DND-41 (cell line): ENCODE data around the gene DCC.

Source experiments
- ATAC-seq: fragments of 200-7000 bp; cut with Tn5 transposase; 3 replicates; pipeline ENCODE4 v1.9.1; 2021; ENCODE audit warnings: low read depth; ENCODE audit not compliant: insufficient read depth
- DNase-seq: peaks from one replicate; pipeline ENCODE4 v3.0.0-alpha.2; 2020
- H2AFZ ChIP-seq: 2 replicates; pipeline ENCODE4 v1.6.0; 2012; ENCODE audit warnings: low read depth, low read length
- H3K27ac ChIP-seq: 2 replicates; pipeline ENCODE4 v1.5.1; 2012; ENCODE audit warnings: low read length, inconsistent platforms
- H3K27me3 ChIP-seq: fragments of 200-600 bp; sonication (generic); 2 replicates; pipeline ENCODE4 v1.6.0; 2012; ENCODE audit warnings: low read length, mild to moderate bottlenecking, inconsistent platforms; ENCODE audit not compliant: insufficient read depth, poor library complexity
- H3K36me3 ChIP-seq: 2 replicates; pipeline ENCODE4 v1.5.1; 2012; ENCODE audit warnings: low read length, inconsistent platforms; ENCODE audit not compliant: insufficient read depth
- H3K4me1 ChIP-seq: 2 replicates; pipeline ENCODE4 v1.5.1; 2012; ENCODE audit warnings: mild to moderate bottlenecking, low read length; ENCODE audit not compliant: insufficient read depth
- H3K4me2 ChIP-seq: 2 replicates; pipeline ENCODE4 v1.6.0; 2012; ENCODE audit warnings: mild to moderate bottlenecking, moderate library complexity, low read length, inconsistent platforms; ENCODE audit not compliant: insufficient read depth
- H3K4me3 ChIP-seq, 2 experiments: fragments of 200-600 bp in 1 of 2; shearing (Covaris generic) in 1 of 2; 2 replicates each; pipeline ENCODE4 v1.5.1; 2012 to 2016; ENCODE audit warnings: inconsistent platforms in 2 of 2, low read length in 2 of 2, mild to moderate bottlenecking in 2 of 2, low read depth in 1 of 2, moderate library complexity in 1 of 2
- H3K79me2 ChIP-seq: 2 replicates; pipeline ENCODE4 v1.6.0; 2012; ENCODE audit warnings: low read length, inconsistent platforms; ENCODE audit not compliant: insufficient read depth
- H3K9ac ChIP-seq: 2 replicates; pipeline ENCODE4 v1.6.0; 2012; ENCODE audit warnings: low read depth, mild to moderate bottlenecking, inconsistent platforms, low read length, moderate library complexity
- H3K9me3 ChIP-seq: 2 replicates; pipeline ENCODE4 v1.5.1; 2012; ENCODE audit warnings: low read length, moderate library complexity, mild to moderate bottlenecking, inconsistent platforms; ENCODE audit not compliant: insufficient read depth, severe bottlenecking
- H4K20me1 ChIP-seq: 2 replicates; pipeline ENCODE4 v1.6.0; 2012; ENCODE audit warnings: low read length; ENCODE audit not compliant: insufficient read depth
- CTCF ChIP-seq: IDR thresholded peaks from 2 replicates; pipeline ENCODE4 v1.5.1; 2012; ENCODE audit warnings: borderline replicate concordance, low read length, moderate library complexity, mild to moderate bottlenecking; ENCODE audit not compliant: poor library complexity, severe bottlenecking; ENCODE audit errors: extremely low read depth
- EZH2 ChIP-seq: IDR thresholded peaks from 3 replicates; pipeline ENCODE4 v1.6.1; 2012; ENCODE audit warnings: borderline replicate concordance, low read depth, mild to moderate bottlenecking, moderate library complexity, low read length, inconsistent platforms; ENCODE audit not compliant: severe bottlenecking

Gene DCC

GRCh38 chr18:52572036-52573000 lies 232.3 kb downstream of the DCC start:
- H3K4me3 ChIP-seq = no peak overlapping the region
- H2AFZ ChIP-seq = no peak overlapping the region
- no peak for ATAC-seq
- no peak for DNase-seq
- H3K27me3 ChIP-seq = no peaks in the 10 kb centered on the region
- H4K20me1 ChIP-seq = no peaks in the 10 kb centered on the region
- no peak overlapping the region for H3K4me2 ChIP-seq
- H3K4me1 ChIP-seq = no peaks in the 10 kb centered on the region
- H3K36me3 ChIP-seq = no peaks in the 10 kb centered on the region
- H3K27ac ChIP-seq = no peak overlapping the region
- H3K79me2 ChIP-seq = no peaks in the 10 kb centered on the region
- no peak for TF ChIP-seq EZH2
- no peak for TF ChIP-seq CTCF
- no peaks in the 10 kb centered on the region for H3K9me3 ChIP-seq
- H3K9ac ChIP-seq = no peak overlapping the region

GRCh38 chr18:52577795-52578194 lies 237.8 kb downstream of the DCC start:
- Histone ChIP-seq H3K27ac (no peak overlapping the region), H4K20me1 (no peaks in the 10 kb centered on the region), H3K4me1 (no peaks in the 10 kb centered on the region), H3K9ac (no peak overlapping the region), H3K27me3 (no peaks in the 10 kb centered on the region), H2AFZ (no peak overlapping the region), H3K4me3 (no peak overlapping the region), H3K9me3 (no peaks in the 10 kb centered on the region), H3K79me2 (no peaks in the 10 kb centered on the region), H3K4me2 (no peak overlapping the region), H3K36me3 (no peaks in the 10 kb centered on the region)
- DNase-seq (no peak), ATAC-seq (no peak)
- TF ChIP-seq EZH2 = no peak
- TF ChIP-seq CTCF = no peak

GRCh38 chr18:52582061-52582460 lies 242.1 kb downstream of the DCC start:
- no peak overlapping the region for H2AFZ ChIP-seq
- TF ChIP-seq EZH2 (no peak), CTCF (no peak)
- ATAC-seq (no peak), DNase-seq (no peak)
- no peak overlapping the region for H3K27ac ChIP-seq
- H3K4me1 ChIP-seq = no peaks in the 10 kb centered on the region
- H3K9me3 ChIP-seq = no peaks in the 10 kb centered on the region
- no peaks in the 10 kb centered on the region for H3K79me2 ChIP-seq
- H3K27me3 ChIP-seq = no peaks in the 10 kb centered on the region
- H3K9ac ChIP-seq = no peak overlapping the region
- H3K36me3 ChIP-seq = no peaks in the 10 kb centered on the region
- no peaks in the 10 kb centered on the region for H4K20me1 ChIP-seq
- no peak overlapping the region for H3K4me3 ChIP-seq
- H3K4me2 ChIP-seq = no peak overlapping the region
